RWPE1 (cell line): ENCODE results near the gene KCNQ1.

ENCODE experiments used
- CTCF ChIA-PET: fragments of 350-600 bp; sonication (Branson Sonifier 250); formaldehyde crosslinking; extraction: SDS; loops from one replicate; lab custom pipeline; 2021; lab: Yijun Ruan, JAX
- POLR2A ChIA-PET: fragments of 400-600 bp; formaldehyde crosslinking; extraction: SDS; loops from one replicate; lab custom pipeline; 2020; ENCODE audit warnings: antibody characterized with exemption; ENCODE audit not compliant: low non-redundant PET; lab: Yijun Ruan, JAX
- DNase-seq: peaks from one replicate; pipeline ENCODE4 v3.0.0; 2012; ENCODE audit warnings: low spot score
- H3K27ac ChIP-seq: fragments of 450-650 bp; 2 replicates; pipeline ENCODE4 v1.5.1; 2017
- CTCF ChIP-seq: fragments of 450-650 bp; conservative IDR thresholded peaks from 2 replicates; pipeline ENCODE4 v1.5.1; 2017; ENCODE audit warnings: low read depth, mild to moderate bottlenecking

Gene KCNQ1

GRCh38 chr11:2437516-2437915, 7.3 kb upstream of the KCNQ1 start:
- CTCF ChIA-PET, result no interaction called here
- H3K27ac ChIP-seq, result no peak overlapping the region
- POLR2A ChIA-PET, result no interaction called here
- no peak for TF ChIP-seq CTCF
- no peak for DNase-seq

- POLR2A ChIA-PET, result no interaction called here
- TF ChIP-seq CTCF, result no peak
- no peak for DNase-seq
- no peak overlapping the region for H3K27ac ChIP-seq
- CTCF ChIA-PET, result interaction anchor here (0.6 kb wide), 1 partner anchor 269 kb away, joined by 6 read pairs; no protein-coding TSS in a partner anchor
Observed at GRCh38 chr11:2439820-2440219, 5.0 kb upstream of the KCNQ1 start.

GRCh38 chr11:2440646-2441045, 4.2 kb upstream of the KCNQ1 start:
- ChIA-PET CTCF (interaction anchor here (1.4 kb wide), 1 partner anchor 20 kb away, joined by 6 read pairs; no protein-coding TSS in a partner anchor), POLR2A (interaction anchor here (0.6 kb wide), 1 partner anchor 9 kb away, joined by 3 read pairs; no protein-coding TSS in a partner anchor)
- no peak overlapping the region for H3K27ac ChIP-seq
- no peak for DNase-seq
- TF ChIP-seq CTCF, result no peak

GRCh38 chr11:2441171-2441570, 3.6 kb upstream of the KCNQ1 start:
- TF ChIP-seq CTCF, result no peak
- CTCF ChIA-PET, result interaction anchor here (0.6 to 1.4 kb wide), 3 partner anchors 14 to 741 kb away, joined by 4 to 6 read pairs (median 4); no protein-coding TSS in a partner anchor
- H3K27ac ChIP-seq, result no peak overlapping the region
- no peak for DNase-seq
- POLR2A ChIA-PET, result interaction anchor here (0.6 kb wide), 1 partner anchor 9 kb away, joined by 3 read pairs; no protein-coding TSS in a partner anchor

- no peak overlapping the region for H3K27ac ChIP-seq
- TF ChIP-seq CTCF, result no peak
- no peak for DNase-seq
- POLR2A ChIA-PET, result no interaction called here
- CTCF ChIA-PET, result no interaction called here
Observed at GRCh38 chr11:2442589-2442988, 2.2 kb upstream of the KCNQ1 start.

GRCh38 chr11:2443406-2443805, 1.4 kb upstream of the KCNQ1 start:
- ChIA-PET CTCF (interaction anchor here (0.7 to 1.0 kb wide), 2 partner anchors 22 to 89 kb away, joined by 4 to 5 read pairs; no protein-coding TSS in a partner anchor), POLR2A (no interaction called here)
- no peak overlapping the region for H3K27ac ChIP-seq
- DNase-seq, result no peak
- no peak for TF ChIP-seq CTCF
